Large intestine (tissue), 12 donors: ENCODE results near the gene PET117. TPM values are rescaled to one million over a fixed set of nuclear protein-coding genes. Genes with fewer than 3 reads are reported as not detected.
"Not testable (repeated sequence)": the region's sequence is repeated elsewhere in the genome, so short reads cannot be mapped to it uniquely, and the experiment has no call there.

ENCODE experiments used
- DNase-seq, 2 donors: peaks; one replicate each; pipeline versions ENCODE4 v3.0.0 to v3.0.0-alpha.2; 2013
- H3K27ac ChIP-seq: one replicate; pipeline ENCODE4 v1.5.1; 2013; ENCODE audit warnings: low read length
- H3K27me3 ChIP-seq: 2 replicates; pipeline ENCODE4 v1.6.1; 2013; ENCODE audit warnings: low read length; ENCODE audit not compliant: control insufficient read depth, insufficient read depth
- H3K36me3 ChIP-seq: 2 replicates; pipeline ENCODE4 v1.6.1; 2013; ENCODE audit warnings: low read length; ENCODE audit not compliant: control insufficient read depth, insufficient read depth
- H3K4me1 ChIP-seq: one replicate; pipeline ENCODE4 v1.6.1; 2013; ENCODE audit warnings: low read length; ENCODE audit not compliant: control insufficient read depth, insufficient read depth
- H3K4me3 ChIP-seq: one replicate; pipeline ENCODE4 v1.5.1; 2013; ENCODE audit warnings: low read length
- H3K9me3 ChIP-seq: one replicate; pipeline ENCODE4 v1.6.1; 2013; ENCODE audit warnings: mild to moderate bottlenecking, low read depth, low read length, moderate library complexity; ENCODE audit not compliant: control insufficient read depth
- WGBS: methylation state at CpG from one replicate; pipeline ENCODE4 v1.1.5; 2013; ENCODE audit warnings: low lambda C conversion rate; ENCODE audit not compliant: insufficient coverage; 5-methylcytosine and 5-hydroxymethylcytosine counted together
- long read RNA-seq, 11 donors: transcript quantifications; one replicate each; lab custom pipeline, GENCODE V29; 2026
- polyA plus RNA-seq: library from polyadenylated mRNA; unstranded; fragments of 120-200 nt; gene quantifications from one replicate; pipeline ENCODE4 v1.2.1, GENCODE V29; 2013

PET117 gene
- polyA plus RNA-seq = 22.6 TPM
- long read RNA-seq, donor 1, transcript PET117-201 (2 exons, 1,141 nt) = major isoform, 12 of 12 reads
- long read RNA-seq, donor 1, partial matches to known transcripts = 0 of 12 reads
- long read RNA-seq, donor 1, other reads (novel, unspliced or antisense) = 0 of 12 reads
- long read RNA-seq, donor 2, transcript PET117-201 (2 exons, 1,141 nt) = major isoform, 12 of 19 reads
- long read RNA-seq, donor 2, partial matches to known transcripts = 7 of 19 reads
- long read RNA-seq, donor 2, other reads (novel, unspliced or antisense) = 0 of 19 reads
- long read RNA-seq, donor 3, transcript PET117-201 (2 exons, 1,141 nt) = major isoform, 16 of 16 reads
- long read RNA-seq, donor 3, partial matches to known transcripts = 0 of 16 reads
- long read RNA-seq, donor 3, other reads (novel, unspliced or antisense) = 0 of 16 reads
- long read RNA-seq, donor 4, partial matches to known transcripts = 0 of 3 reads
- long read RNA-seq, donor 4, other reads (novel, unspliced or antisense) = 0 of 3 reads
- long read RNA-seq, donor 5, partial matches to known transcripts = 0 of 3 reads
- long read RNA-seq, donor 5, other reads (novel, unspliced or antisense) = 0 of 3 reads
- long read RNA-seq, donor 6, transcript PET117-201 (2 exons, 1,141 nt) = major isoform, 10 of 10 reads
- long read RNA-seq, donor 6, partial matches to known transcripts = 0 of 10 reads
- long read RNA-seq, donor 6, other reads (novel, unspliced or antisense) = 0 of 10 reads
- long read RNA-seq, donor 7, partial matches to known transcripts = 0 of 4 reads
- long read RNA-seq, donor 7, other reads (novel, unspliced or antisense) = 0 of 4 reads
- long read RNA-seq, donor 8, transcript PET117-201 (2 exons, 1,141 nt) = major isoform, 15 of 15 reads
- long read RNA-seq, donor 8, partial matches to known transcripts = 0 of 15 reads
- long read RNA-seq, donor 8, other reads (novel, unspliced or antisense) = 0 of 15 reads
- long read RNA-seq, donor 9, transcript PET117-201 (2 exons, 1,141 nt) = major isoform, 11 of 11 reads
- long read RNA-seq, donor 9, partial matches to known transcripts = 0 of 11 reads
- long read RNA-seq, donor 9, other reads (novel, unspliced or antisense) = 0 of 11 reads
- long read RNA-seq, donor 10, transcript PET117-201 (2 exons, 1,141 nt) = major isoform, 11 of 11 reads
- long read RNA-seq, donor 10, partial matches to known transcripts = 0 of 11 reads
- long read RNA-seq, donor 10, other reads (novel, unspliced or antisense) = 0 of 11 reads
- long read RNA-seq, donor 11, transcript PET117-201 (2 exons, 1,141 nt) = major isoform, 8 of 8 reads
- long read RNA-seq, donor 11, partial matches to known transcripts = 0 of 8 reads
- long read RNA-seq, donor 11, other reads (novel, unspliced or antisense) = 0 of 8 reads

DNA sequence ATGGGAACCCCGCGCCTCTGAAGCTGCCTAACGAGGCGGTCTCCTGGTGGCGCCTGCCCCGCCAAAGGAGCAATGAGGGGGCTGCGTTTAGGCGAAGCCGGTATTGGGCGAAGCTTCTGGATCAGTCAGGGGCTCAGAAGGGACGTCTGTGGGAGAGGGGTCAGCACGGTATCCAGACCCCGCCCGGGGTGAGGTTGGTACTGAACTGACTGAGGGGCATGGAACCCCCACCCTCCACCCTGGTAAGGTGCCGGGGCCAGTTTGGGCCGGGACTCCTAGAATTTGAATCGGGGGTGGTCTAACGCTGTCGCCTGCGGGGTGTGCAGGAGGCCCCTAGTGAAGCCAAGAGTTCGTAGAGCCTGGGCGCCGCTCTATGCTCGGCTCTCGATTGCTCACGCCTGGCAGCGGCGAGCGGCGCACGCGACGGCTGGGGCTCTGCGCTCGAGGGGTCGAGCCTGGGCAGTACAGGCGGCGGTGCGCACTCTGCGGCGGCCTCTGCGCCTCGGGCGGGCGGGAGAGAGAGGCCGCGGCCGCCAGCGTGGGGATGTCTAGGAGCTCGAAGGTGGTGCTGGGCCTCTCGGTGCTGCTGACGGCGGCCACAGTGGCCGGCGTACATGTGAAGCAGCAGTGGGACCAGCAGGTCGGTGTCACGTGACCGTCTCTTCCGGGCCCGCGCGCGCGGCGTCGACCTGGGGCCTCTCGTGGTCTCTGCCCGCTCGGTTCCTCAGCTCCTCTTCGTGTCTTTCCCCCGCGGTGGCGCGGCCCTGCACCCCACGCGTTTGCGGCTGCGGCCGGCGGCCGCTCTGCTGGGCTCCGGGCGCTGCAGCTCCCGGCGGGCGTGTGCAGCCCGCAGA, at the start of gene PET117, which contains the start of gene KAT14:
Gene PET117, plus strand, starts transcription at position 452 of the 854 bp plus-strand sequence. Its CDS starts 93 bp downstream, at position 545.
Gene KAT14, plus strand, starts transcription at position 452 of the 854 bp plus-strand sequence. CDS start 4,798 bp downstream, outside the sequence.
- WGBS = no CpG with 5 or more reads among the region's 87 CpGs

DNA sequence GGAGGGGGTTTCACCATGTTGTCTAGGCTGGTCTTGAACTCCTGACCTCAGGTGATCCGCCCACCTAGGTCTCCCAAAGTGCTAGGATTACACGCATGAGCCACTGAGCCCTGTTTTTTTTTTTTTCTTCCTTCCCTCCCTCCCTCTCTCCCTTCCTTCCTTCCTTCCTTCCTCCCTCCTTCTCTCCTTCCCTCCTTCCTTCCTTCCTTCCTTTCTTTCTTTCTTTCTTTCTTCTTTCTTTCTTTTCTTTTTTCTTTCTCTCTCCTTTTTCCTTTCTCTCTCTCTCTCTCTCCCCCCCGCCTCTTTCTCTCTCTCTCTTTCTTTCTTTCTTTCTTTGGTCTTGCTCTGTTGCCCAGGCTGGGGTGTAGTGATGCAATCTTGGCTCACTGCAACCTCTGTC, 49.4 kb upstream of the PET117 start:
- WGBS = 93% methylated on average over 3 of the region's 3 CpGs
- not testable (repeated sequence) for H3K36me3 ChIP-seq

More for the DNA sequence above, at the start of gene PET117, which contains the start of gene KAT14:
- peaks cover 17% of the 10 kb centered on the region for H3K4me1 ChIP-seq
- H3K27me3 ChIP-seq = no peaks in the 10 kb centered on the region
- peaks cover 7% of the 10 kb centered on the region for H3K36me3 ChIP-seq
- H3K9me3 ChIP-seq = no peaks in the 10 kb centered on the region
- peak within 1 kb of the TSS; percentile 99 for H3K4me3 ChIP-seq
- H3K27ac ChIP-seq = peak within 1 kb of the TSS; percentile 91
- peak; percentile 94 to 99 for DNase-seq

DNA sequence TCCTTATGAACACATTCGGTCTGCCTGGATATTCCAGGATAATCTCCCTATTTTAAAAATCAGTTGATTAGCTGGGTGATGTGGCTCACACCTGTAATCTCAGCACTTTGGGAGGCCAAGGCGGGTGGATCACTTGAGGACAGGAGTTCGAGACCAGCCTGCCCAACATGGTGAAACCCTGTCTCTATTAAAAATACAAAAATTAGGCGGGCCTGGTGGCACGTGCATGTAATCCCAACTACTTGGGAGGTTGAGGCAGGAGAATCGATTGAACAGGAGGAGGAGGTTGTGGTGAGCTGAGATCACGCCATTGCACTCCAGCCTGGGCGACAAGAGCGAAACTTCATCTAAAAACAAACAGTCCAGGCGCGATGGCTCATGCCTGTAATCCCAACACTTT, 48.8 kb upstream of the PET117 start:
- H3K27me3 ChIP-seq, H3K9me3 ChIP-seq, H3K4me3 ChIP-seq, H3K36me3 ChIP-seq, DNase-seq, H3K27ac ChIP-seq, H3K4me1 ChIP-seq: not testable (repeated sequence)
- no CpG with 5 or more reads among the region's 11 CpGs for WGBS

More for the DNA sequence above, 49.4 kb upstream of the PET117 start:
- not testable (repeated sequence) for H3K27me3 ChIP-seq, H3K9me3 ChIP-seq, DNase-seq, H3K4me3 ChIP-seq, H3K4me1 ChIP-seq, H3K27ac ChIP-seq

DNA sequence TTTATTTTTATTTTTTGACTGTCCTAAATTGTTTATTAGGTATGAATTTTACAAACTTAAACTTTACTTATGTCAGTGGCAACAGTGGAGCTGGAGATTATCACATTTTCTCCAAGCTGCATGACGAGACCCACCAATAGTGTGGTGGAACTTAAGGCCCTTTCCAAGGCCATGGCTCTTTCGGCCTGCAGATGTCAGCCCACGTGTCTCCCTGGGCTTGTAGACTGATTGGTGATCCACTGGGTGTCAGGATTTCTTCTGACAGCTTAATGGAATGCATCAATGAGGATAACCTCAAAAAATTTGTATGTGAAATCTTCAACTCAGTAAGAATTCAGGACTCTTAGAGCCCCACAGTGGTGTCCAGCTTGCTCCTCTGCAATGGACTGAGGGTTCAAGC, 47.6 kb upstream of the PET117 start:
- no peak overlapping the region for H3K27ac ChIP-seq
- no CpG with 5 or more reads among the region's 3 CpGs for WGBS
- H3K4me1 ChIP-seq = no peaks in the 10 kb centered on the region
- no peaks in the 10 kb centered on the region for H3K9me3 ChIP-seq
- H3K36me3 ChIP-seq = no peaks in the 10 kb centered on the region
- H3K4me3 ChIP-seq = no peak overlapping the region
- DNase-seq = no peak
- H3K27me3 ChIP-seq = no peaks in the 10 kb centered on the region

DNA sequence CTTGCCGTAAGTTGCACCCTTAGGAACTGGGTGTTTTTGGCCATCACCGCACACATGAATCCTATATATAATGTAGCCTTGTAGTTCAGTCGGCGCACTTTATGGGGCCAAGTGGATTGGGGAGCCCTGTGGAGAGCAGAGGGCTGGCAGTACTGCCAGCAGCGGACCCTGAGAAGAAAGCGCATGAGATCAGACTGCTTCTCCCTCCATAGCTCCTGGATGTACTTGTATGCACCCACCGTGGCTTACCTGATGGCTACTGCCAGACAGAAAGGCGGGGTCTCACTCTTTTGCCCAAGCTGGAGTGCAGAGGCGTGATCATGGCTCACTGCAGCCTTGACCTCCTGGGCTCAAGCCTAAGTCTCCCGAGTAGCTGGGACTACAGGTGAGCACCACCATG, 47.2 kb upstream of the PET117 start:
- Histone ChIP-seq H3K9me3 (no peaks in the 10 kb centered on the region), H3K4me3 (no peak overlapping the region), H3K36me3 (no peaks in the 10 kb centered on the region), H3K4me1 (no peaks in the 10 kb centered on the region), H3K27me3 (no peaks in the 10 kb centered on the region), H3K27ac (no peak overlapping the region)
- DNase-seq = no peak
- no CpG with 5 or more reads among the region's 10 CpGs for WGBS

DNA sequence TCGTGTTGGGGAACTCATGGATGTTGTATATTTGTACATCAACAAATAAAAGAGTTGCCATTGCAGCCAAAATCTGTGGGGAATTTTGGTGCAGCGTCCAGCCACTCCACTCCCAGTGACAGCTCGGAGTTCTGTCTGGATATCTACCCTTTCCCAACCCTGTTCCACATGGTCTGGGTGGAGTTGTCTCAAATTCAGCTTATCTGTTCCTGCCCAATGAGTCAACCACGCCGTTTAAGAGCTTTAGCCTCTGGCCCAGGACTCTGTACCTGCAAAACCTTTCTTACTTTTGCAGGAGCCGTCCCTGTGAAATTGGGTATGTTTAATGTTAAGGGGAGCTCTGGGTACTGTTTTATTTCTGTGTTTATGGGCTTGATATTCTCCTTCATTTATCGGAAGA, 46.0 kb upstream of the PET117 start:
- no peaks in the 10 kb centered on the region for H3K4me1 ChIP-seq
- H3K27me3 ChIP-seq = no peaks in the 10 kb centered on the region
- no peak overlapping the region for H3K27ac ChIP-seq

DNA sequence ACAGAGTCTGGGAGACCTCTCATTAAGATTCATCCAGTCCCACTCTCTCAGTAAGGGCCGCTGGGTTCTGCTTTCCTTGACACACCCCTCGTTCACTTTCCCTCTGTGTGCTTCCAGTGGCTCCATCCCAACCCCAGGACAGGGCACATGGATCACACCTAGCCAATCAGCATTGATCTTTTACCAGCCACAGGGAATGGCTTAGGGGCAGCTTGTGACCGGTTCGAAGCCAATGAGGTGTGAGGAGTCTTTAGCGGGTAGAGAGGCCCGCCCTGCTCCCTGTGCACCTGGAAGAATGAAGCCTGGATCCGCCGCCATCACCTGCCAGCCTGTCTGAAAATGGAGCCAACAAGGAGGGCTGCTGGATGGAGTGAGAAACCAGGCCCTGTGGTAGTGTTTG, 44.8 kb upstream of the PET117 start:
- no peaks in the 10 kb centered on the region for H3K36me3 ChIP-seq
- WGBS = no CpG with 5 or more reads among the region's 8 CpGs
- no peaks in the 10 kb centered on the region for H3K27me3 ChIP-seq
- H3K4me3 ChIP-seq = no peak overlapping the region
- no peak for DNase-seq
- no peaks in the 10 kb centered on the region for H3K9me3 ChIP-seq
- H3K4me1 ChIP-seq = no peaks in the 10 kb centered on the region
- H3K27ac ChIP-seq = no peak overlapping the region

More for the DNA sequence above, 46.0 kb upstream of the PET117 start:
- H3K9me3 ChIP-seq = no peaks in the 10 kb centered on the region
- no peak overlapping the region for H3K4me3 ChIP-seq
- H3K36me3 ChIP-seq = no peaks in the 10 kb centered on the region
- DNase-seq = peak in 1 of 2 donors; percentile 14
- 20% methylated on average over 1 of the region's 7 CpGs for WGBS

GRCh38 chr20:18093388-18093787, 44.3 kb upstream of the PET117 start:
- H3K27ac ChIP-seq = no peak overlapping the region
- H3K27me3 ChIP-seq = no peaks in the 10 kb centered on the region
- H3K4me3 ChIP-seq = no peak overlapping the region
- no peaks in the 10 kb centered on the region for H3K4me1 ChIP-seq
- WGBS = no CpG with 5 or more reads among the region's 10 CpGs
- no peaks in the 10 kb centered on the region for H3K36me3 ChIP-seq
- no peaks in the 10 kb centered on the region for H3K9me3 ChIP-seq
- no peak for DNase-seq

DNA sequence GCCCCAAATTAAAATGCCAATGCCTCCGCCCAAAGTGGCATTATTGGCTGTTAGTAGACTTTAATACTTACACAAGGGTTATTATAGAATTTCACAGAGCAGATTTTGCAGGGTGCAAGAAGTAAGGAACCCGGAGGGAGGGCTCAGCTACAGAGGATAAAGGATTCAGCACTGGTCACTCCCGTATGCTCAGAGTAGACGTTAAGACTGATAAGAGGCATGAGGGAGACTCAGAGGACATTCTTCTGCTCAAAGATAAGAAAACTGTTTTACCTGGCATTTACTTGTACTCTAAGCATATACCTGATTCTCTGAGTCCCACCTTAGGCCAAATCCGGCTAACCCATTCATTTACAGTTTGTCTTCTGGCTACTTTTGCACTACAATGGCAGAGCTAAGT, 43.5 kb upstream of the PET117 start:
- DNase-seq = no peak
- Histone ChIP-seq H3K4me3 (no peak overlapping the region), H3K4me1 (no peaks in the 10 kb centered on the region), H3K27ac (no peak overlapping the region), H3K9me3 (no peaks in the 10 kb centered on the region), H3K27me3 (no peaks in the 10 kb centered on the region), H3K36me3 (no peaks in the 10 kb centered on the region)
- 83% methylated on average over 1 of the region's 5 CpGs for WGBS
